SK-N-SH (cell line): ENCODE data around the gene ZAR1. TPM values are rescaled to one million over a fixed set of nuclear protein-coding genes. Genes with fewer than 3 reads are reported as not detected.

Source experiments
- CTCF ChIA-PET: fragments of 300-600, 350-600 bp; formaldehyde crosslinking; extraction: SDS; loops from one replicate; lab custom pipeline; 2021; lab: Yijun Ruan, JAX
- POLR2A ChIA-PET: fragments of 350-600 bp; sonication (Branson Sonifier 250); formaldehyde crosslinking; extraction: SDS; loops from one replicate; lab custom pipeline; 2020; ENCODE audit warnings: antibody characterized with exemption, inconsistent platforms; lab: Yijun Ruan, JAX
- DNase-seq: peaks from one replicate; pipeline ENCODE4 v3.0.0; 2012
- H2AFZ ChIP-seq: fragments of 200-600 bp; sonication (generic); 2 replicates; pipeline ENCODE4 v1.8.1; 2016; ENCODE audit warnings: antibody characterized with exemption, mild to moderate bottlenecking, low read depth
- H3F3A ChIP-seq: fragments of 200-600 bp; sonication (generic); replicated peaks from 2 replicates; pipeline ENCODE3; 2016; ENCODE audit warnings: antibody characterized with exemption, mild to moderate bottlenecking; ENCODE audit not compliant: insufficient read depth
- H3K27ac ChIP-seq, 2 experiments: fragments of 200-500 bp in 1 of 2; fragments of 200-600 bp in 1 of 2; sonication (Bioruptor generic) in 1 of 2; sonication (generic), shearing (Covaris generic) in 1 of 2; 2 replicates each; pipeline versions ENCODE4 v1.5.1 to v1.6.1; 2014 to 2016; ENCODE audit warnings: low read depth in 2 of 2, inconsistent platforms in 1 of 2, low read length in 1 of 2, mild to moderate bottlenecking in 1 of 2, mixed read lengths in 1 of 2
- H3K27me3 ChIP-seq: fragments of 200-600 bp; sonication (generic), shearing (Covaris generic); 2 replicates; pipeline ENCODE4 v1.6.1; 2016; ENCODE audit warnings: mixed run types; ENCODE audit not compliant: insufficient read depth
- H3K36me3 ChIP-seq, 2 experiments: fragments of 200-500 bp in 1 of 2; fragments of 200-600 bp in 1 of 2; sonication (Bioruptor generic) in 1 of 2; sonication (generic) in 1 of 2; replicated peaks in 1 of 2; 2 replicates each; pipeline versions ENCODE3 to v1.5.1; 2014 to 2016; ENCODE audit warnings: low read length in 1 of 2, mild to moderate bottlenecking in 1 of 2; ENCODE audit not compliant: insufficient read depth in 2 of 2, control insufficient read depth in 1 of 2
- H3K4me1 ChIP-seq, 2 experiments: fragments of 200-500 bp in 1 of 2; fragments of 200-600 bp in 1 of 2; sonication (Bioruptor generic) in 1 of 2; sonication (generic), shearing (Covaris generic) in 1 of 2; 2 replicates each; pipeline versions ENCODE4 v1.5.1 to v1.6.1; 2014 to 2016; ENCODE audit warnings: low read depth in 1 of 2, low read length in 1 of 2, mixed run types in 1 of 2; ENCODE audit not compliant: insufficient read depth in 2 of 2, control insufficient read depth in 1 of 2
- H3K4me2 ChIP-seq: fragments of 200-600 bp; sonication (generic), shearing (Covaris generic); 2 replicates; pipeline ENCODE4 v1.6.1; 2017; ENCODE audit warnings: mixed run types
- H3K4me3 ChIP-seq, 2 experiments: fragments of 200-500 bp in 1 of 2; fragments of 200-600 bp in 1 of 2; sonication (Bioruptor generic) in 1 of 2; sonication (generic), shearing (Covaris generic) in 1 of 2; 2 replicates each; pipeline versions ENCODE4 v1.5.1 to v1.8.1; 2014 to 2016; ENCODE audit warnings: low read depth in 2 of 2, inconsistent platforms in 1 of 2, low read length in 1 of 2, mild to moderate bottlenecking in 1 of 2, mixed read lengths in 1 of 2, moderate library complexity in 1 of 2
- H3K79me2 ChIP-seq: fragments of 200-600 bp; sonication (generic); 2 replicates; pipeline ENCODE4 v1.8.1; 2017; ENCODE audit warnings: mild to moderate bottlenecking; ENCODE audit not compliant: insufficient read depth
- H3K9ac ChIP-seq: fragments of 200-600 bp; sonication (generic); 2 replicates; pipeline ENCODE4 v1.6.1; 2017; ENCODE audit warnings: mixed run types
- H3K9me2 ChIP-seq: fragments of 200-600 bp; sonication (generic); 2 replicates; pipeline ENCODE4 v1.6.1; 2017; ENCODE audit warnings: mixed run types
- H3K9me3 ChIP-seq: fragments of 200-600 bp; sonication (generic); 2 replicates; pipeline ENCODE4 v1.6.1; 2017; ENCODE audit warnings: mixed run types, mild to moderate bottlenecking, moderate library complexity
- H4K20me1 ChIP-seq: fragments of 200-600 bp; sonication (generic); 2 replicates; pipeline ENCODE4 v1.6.1; 2017; ENCODE audit warnings: mild to moderate bottlenecking, mixed run types; ENCODE audit not compliant: insufficient read depth
- EP300 ChIP-seq, 2 experiments: IDR thresholded peaks; 2 replicates each; pipeline versions ENCODE4 v1.4.0 to v1.6.1; 2012; ENCODE audit warnings: borderline replicate concordance in 1 of 2, low read depth in 1 of 2, low read length in 1 of 2
- EZH2phosphoT487 ChIP-seq: fragments of 200-600 bp; sonication (generic); IDR thresholded peaks from 2 replicates; pipeline ENCODE4 v1.6.1; 2017; ENCODE audit warnings: low read depth, mixed run types, mild to moderate bottlenecking, antibody characterized with exemption, moderate library complexity, borderline replicate concordance
- FOSL2 ChIP-seq: IDR thresholded peaks from 2 replicates; pipeline ENCODE4 v1.4.0; 2012; ENCODE audit warnings: low read depth, mild to moderate bottlenecking, moderate library complexity, borderline replicate concordance
- FOXJ3 ChIP-seq: sonication (generic); formaldehyde crosslinking; IDR thresholded peaks from 2 replicates; pipeline ENCODE4 v1.5.1; 2020; ENCODE audit warnings: mild to moderate bottlenecking, missing genetic modification reagents
- GATA2 ChIP-seq: sonication (generic); formaldehyde crosslinking; IDR thresholded peaks from 2 replicates; pipeline ENCODE4 v1.5.0; 2020; ENCODE audit warnings: mild to moderate bottlenecking, missing genetic modification reagents
- JUND ChIP-seq: IDR thresholded peaks from 2 replicates; pipeline ENCODE4 v1.4.0; 2012
- MEF2A ChIP-seq: IDR thresholded peaks from 2 replicates; pipeline ENCODE4 v1.4.0; 2012; ENCODE audit warnings: low read depth, borderline replicate concordance
- MXI1 ChIP-seq: IDR thresholded peaks from 2 replicates; pipeline ENCODE4 v1.6.1; 2012; ENCODE audit warnings: mild to moderate bottlenecking, low read depth, low read length, improper control_type of control experiment
- NRF1 ChIP-seq: IDR thresholded peaks from 2 replicates; pipeline ENCODE4 v1.6.1; 2012; ENCODE audit warnings: low read depth, mild to moderate bottlenecking, low read length
- PBX3 ChIP-seq: IDR thresholded peaks from 2 replicates; pipeline ENCODE4; 2012
- RCOR1 ChIP-seq: fragments of 150-350 bp; IDR thresholded peaks from 2 replicates; pipeline ENCODE4 v1.6.1; 2017; ENCODE audit warnings: antibody characterized with exemption, low read length
- RXRA ChIP-seq: IDR thresholded peaks from 2 replicates; pipeline ENCODE4 v1.4.0; 2012; ENCODE audit warnings: low read depth, mild to moderate bottlenecking, borderline replicate concordance
- TCF12 ChIP-seq: IDR thresholded peaks from 2 replicates; pipeline ENCODE4 v1.4.0; 2012
- USF2 ChIP-seq: fragments of 150-350 bp; IDR thresholded peaks from 2 replicates; pipeline ENCODE4 v1.6.1; 2017; ENCODE audit warnings: antibody characterized with exemption, low read length, low read depth, borderline replicate concordance
- WGBS: methylation state at CpG from one replicate; pipeline ENCODE4 v1.1.6; 2017; ENCODE audit warnings: low lambda C conversion rate; 5-methylcytosine and 5-hydroxymethylcytosine counted together
- polyA plus RNA-seq, 3 experiments: library from polyadenylated mRNA; depleted of rRNA; stranded (reverse); fragments of >200 nt; gene quantifications; 2 replicates each; pipeline ENCODE4 v1.2.3, GENCODE V29; 2012

Gene ZAR1
- polyA plus RNA-seq, 1 of the 3 experiments (the other 2 are of a cell fraction) = not detected

GRCh38 chr4:48467442-48467841 lies 22.6 kb upstream of the ZAR1 start:
- CTCF ChIA-PET = interaction anchor here (0.7 to 1.7 kb wide), 5 partner anchors 14 to 79 kb away, joined by 3 to 5 read pairs (median 4); partner anchors contain the start of gene SLC10A4
- Histone ChIP-seq H2AFZ (no peak overlapping the region), H3K9ac (no peak overlapping the region), H3K79me2 (no peaks in the 10 kb centered on the region), H3K4me1 (peaks cover 15 to 30% of the 10 kb centered on the region in 2 experiments; a peak in 3 of 4 replicates), H3K9me3 (no peaks in the 10 kb centered on the region), H4K20me1 (no peaks in the 10 kb centered on the region), H3K9me2 (no peaks in the 10 kb centered on the region), H3K4me3 (no peak overlapping the region), H3K27me3 (no peaks in the 10 kb centered on the region), H3K27ac (no peak overlapping the region), H3K4me2 (no peak overlapping the region)
- 94% methylated on average over 2 of the region's 2 CpGs for WGBS
- no peak for TF ChIP-seq FOSL2
- TF ChIP-seq, all 33 proteins: peak for 0
- POLR2A ChIA-PET = no interaction called here
- DNase-seq = no peak
- peaks cover 4% of the 10 kb centered on the region for H3F3A ChIP-seq
- no peaks in the 10 kb centered on the region for H3K36me3 ChIP-seq

GRCh38 chr4:48467891-48468290 lies 22.2 kb upstream of the ZAR1 start:
- ChIA-PET CTCF (interaction anchor here (0.7 to 1.3 kb wide), 3 partner anchors 17 to 78 kb away, joined by 3 read pairs; no protein-coding TSS in a partner anchor), POLR2A (no interaction called here)
- no peak for DNase-seq
- no peaks in the 10 kb centered on the region for H3K36me3 ChIP-seq
- H4K20me1 ChIP-seq = no peaks in the 10 kb centered on the region
- WGBS = 71% methylated on average over 5 of the region's 5 CpGs
- H3K4me3 ChIP-seq = no peak overlapping the region
- TF ChIP-seq FOXJ3 = no peak
- TF ChIP-seq RCOR1 = no peak
- no peak for TF ChIP-seq GATA2 (CRISPR knock-in tag)
- TF ChIP-seq NRF1 = no peak
- TF ChIP-seq EZH2phosphoT487 = no peak
- TF ChIP-seq MEF2A = no peak
- no peaks in the 10 kb centered on the region for H3K79me2 ChIP-seq
- no peaks in the 10 kb centered on the region for H3K27me3 ChIP-seq
- H3K4me2 ChIP-seq = no peak overlapping the region
- H2AFZ ChIP-seq = no peak overlapping the region
- H3K9me2 ChIP-seq = no peaks in the 10 kb centered on the region
- peaks cover 15 to 26% of the 10 kb centered on the region in 2 experiments; a peak in 3 of 4 replicates for H3K4me1 ChIP-seq
- no peak overlapping the region for H3K27ac ChIP-seq
- no peak overlapping the region for H3K9ac ChIP-seq
- no peaks in the 10 kb centered on the region for H3K9me3 ChIP-seq
- H3F3A ChIP-seq = peaks cover under 1% of the 10 kb centered on the region

- H3K27me3 ChIP-seq = no peaks in the 10 kb centered on the region
- H3K4me3 ChIP-seq = no peak overlapping the region
- 27% methylated on average over 1 of the region's 1 CpG for WGBS
- TF ChIP-seq FOXJ3 (no peak), RXRA (no peak), GATA2 (CRISPR knock-in tag) (peak; percentile 46), MXI1 (peak; percentile 7; the same call in 1 of the 2 replicates), MEF2A (no peak), PBX3 (peak; percentile 80), JUND (peak; percentile 48; the same call in 1 of the 2 replicates), EP300 (IDR thresholded peaks at IDR 0.05; ENCODE audit: borderline replicate concordance in 1 of 2, low read depth in 1 of 2, low read length in 1 of 2) (peak; percentile 7 to 80; a peak in 2 of 4 replicates), TCF12 (peak; percentile 58), EZH2phosphoT487 (no peak), USF2 (no peak)
- no peaks in the 10 kb centered on the region for H3K9me3 ChIP-seq
- H3K79me2 ChIP-seq = no peaks in the 10 kb centered on the region
- no peak overlapping the region for H3K9ac ChIP-seq
- H3K4me2 ChIP-seq = peak overlapping the region; percentile 10; the same call in 1 of the 2 replicates
- peaks cover 15 to 19% of the 10 kb centered on the region in 2 experiments; a peak in 3 of 4 replicates for H3K4me1 ChIP-seq
- POLR2A ChIA-PET = no interaction called here
- peak overlapping the region in 1 of 2 experiments; percentile 67; a peak in 2 of 4 replicates for H3K27ac ChIP-seq
- peak overlapping the region; percentile 7; the same call in 1 of the 2 replicates for H2AFZ ChIP-seq
- no peaks in the 10 kb centered on the region for H3F3A ChIP-seq
- H3K36me3 ChIP-seq = no peaks in the 10 kb centered on the region
- CTCF ChIA-PET = interaction anchor here (0.6 to 2.6 kb wide), 7 partner anchors 8 to 35 kb away, joined by 3 to 10 read pairs (median 3); no protein-coding TSS in a partner anchor
- no peaks in the 10 kb centered on the region for H4K20me1 ChIP-seq
- DNase-seq = no peak
- no peaks in the 10 kb centered on the region for H3K9me2 ChIP-seq
Observed at GRCh38 chr4:48470137-48470536, 19.9 kb upstream of the ZAR1 start.
